Peyer's patch (tissue), 4 donors: ENCODE measurements around the gene COL17A1.

Source experiments
- POLR2A ChIP-seq, 2 donors: fragments of 450-650 bp; IDR thresholded peaks; one replicate each; pipeline ENCODE4 v1.5.1; 2017; ENCODE audit warnings: antibody characterized with exemption in 2 of 2, mild to moderate bottlenecking in 2 of 2, moderate library complexity in 2 of 2
- TF ChIP-seq, protein P1 (sequence below), 6 experiments: fragments of 450-650 bp in 4 of 6; fragments of 200-600 bp in 2 of 6; sonication (generic) in 1 of 6; IDR thresholded peaks; one replicate each; pipeline ENCODE4 v1.5.1; 2017 to 2019; ENCODE audit warnings: antibody characterized with exemption in 6 of 6, mild to moderate bottlenecking in 3 of 6, moderate library complexity in 1 of 6

DNA sequence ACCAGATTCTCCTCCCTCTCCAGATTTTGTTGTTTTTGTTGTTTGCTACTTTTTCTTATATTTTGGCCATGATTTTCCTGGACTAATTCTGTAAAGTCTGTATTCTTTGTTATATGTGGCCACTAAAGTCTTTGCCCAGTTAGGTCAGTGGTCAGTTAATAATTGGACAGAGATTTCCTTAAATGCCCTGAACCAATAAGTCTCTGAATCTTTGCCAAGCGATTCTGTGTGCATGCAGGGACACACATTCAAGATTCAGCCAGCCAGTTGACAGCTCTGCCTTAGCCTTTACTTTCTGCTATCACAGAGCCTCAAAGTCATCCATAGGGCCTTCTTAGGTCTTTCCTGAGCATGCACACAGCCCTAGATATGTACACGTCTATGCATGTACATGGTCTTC lies 11.0 kb upstream of the COL17A1 start:
- TF ChIP-seq, protein P1, sequence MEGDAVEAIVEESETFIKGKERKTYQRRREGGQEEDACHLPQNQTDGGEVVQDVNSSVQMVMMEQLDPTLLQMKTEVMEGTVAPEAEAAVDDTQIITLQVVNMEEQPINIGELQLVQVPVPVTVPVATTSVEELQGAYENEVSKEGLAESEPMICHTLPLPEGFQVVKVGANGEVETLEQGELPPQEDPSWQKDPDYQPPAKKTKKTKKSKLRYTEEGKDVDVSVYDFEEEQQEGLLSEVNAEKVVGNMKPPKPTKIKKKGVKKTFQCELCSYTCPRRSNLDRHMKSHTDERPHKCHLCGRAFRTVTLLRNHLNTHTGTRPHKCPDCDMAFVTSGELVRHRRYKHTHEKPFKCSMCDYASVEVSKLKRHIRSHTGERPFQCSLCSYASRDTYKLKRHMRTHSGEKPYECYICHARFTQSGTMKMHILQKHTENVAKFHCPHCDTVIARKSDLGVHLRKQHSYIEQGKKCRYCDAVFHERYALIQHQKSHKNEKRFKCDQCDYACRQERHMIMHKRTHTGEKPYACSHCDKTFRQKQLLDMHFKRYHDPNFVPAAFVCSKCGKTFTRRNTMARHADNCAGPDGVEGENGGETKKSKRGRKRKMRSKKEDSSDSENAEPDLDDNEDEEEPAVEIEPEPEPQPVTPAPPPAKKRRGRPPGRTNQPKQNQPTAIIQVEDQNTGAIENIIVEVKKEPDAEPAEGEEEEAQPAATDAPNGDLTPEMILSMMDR (IDR thresholded peaks at IDR 0.05) = no peak
- no peak for TF ChIP-seq POLR2A (IDR thresholded peaks at IDR 0.05)
